Sigmoid colon (tissue), 4 donors: ENCODE measurements around the gene MKRN3.

Experiments
- POLR2AphosphoS5 ChIP-seq, 4 donors: sonication (generic); formaldehyde crosslinking; IDR thresholded peaks; one replicate each; pipeline ENCODE4 v1.6.1; 2017; ENCODE audit warnings: antibody characterized with exemption in 4 of 4
- TF ChIP-seq, protein P1 (sequence below), 4 experiments: fragments of 450-650 bp in 3 of 4; fragments of 200-600 bp in 1 of 4; IDR thresholded peaks; one replicate each; pipeline ENCODE4 v1.5.1; 2016 to 2019; ENCODE audit warnings: antibody characterized with exemption in 4 of 4, mild to moderate bottlenecking in 3 of 4, moderate library complexity in 2 of 4

DNA sequence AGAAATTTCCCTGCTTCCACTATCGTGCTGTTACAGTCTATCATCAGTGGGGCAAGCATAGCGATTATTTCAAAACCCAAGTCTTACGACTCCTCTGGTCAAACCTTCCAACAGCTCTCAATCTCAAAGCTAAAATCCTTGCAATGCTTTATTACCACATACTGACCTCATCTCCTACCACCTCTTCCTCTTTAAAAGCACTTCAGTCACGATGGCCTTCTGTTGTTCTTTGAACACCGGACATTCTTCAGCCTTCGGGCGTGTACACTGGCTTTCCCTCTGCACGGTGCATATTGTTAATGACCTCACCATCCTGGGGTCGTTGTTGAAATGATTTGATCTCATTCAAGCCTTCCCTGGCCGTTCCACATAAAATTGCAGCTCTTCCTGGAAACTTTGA, 51.1 kb downstream of the MKRN3 start:
- TF ChIP-seq POLR2AphosphoS5 (IDR thresholded peaks at IDR 0.05) = no peak
- TF ChIP-seq, protein P1, sequence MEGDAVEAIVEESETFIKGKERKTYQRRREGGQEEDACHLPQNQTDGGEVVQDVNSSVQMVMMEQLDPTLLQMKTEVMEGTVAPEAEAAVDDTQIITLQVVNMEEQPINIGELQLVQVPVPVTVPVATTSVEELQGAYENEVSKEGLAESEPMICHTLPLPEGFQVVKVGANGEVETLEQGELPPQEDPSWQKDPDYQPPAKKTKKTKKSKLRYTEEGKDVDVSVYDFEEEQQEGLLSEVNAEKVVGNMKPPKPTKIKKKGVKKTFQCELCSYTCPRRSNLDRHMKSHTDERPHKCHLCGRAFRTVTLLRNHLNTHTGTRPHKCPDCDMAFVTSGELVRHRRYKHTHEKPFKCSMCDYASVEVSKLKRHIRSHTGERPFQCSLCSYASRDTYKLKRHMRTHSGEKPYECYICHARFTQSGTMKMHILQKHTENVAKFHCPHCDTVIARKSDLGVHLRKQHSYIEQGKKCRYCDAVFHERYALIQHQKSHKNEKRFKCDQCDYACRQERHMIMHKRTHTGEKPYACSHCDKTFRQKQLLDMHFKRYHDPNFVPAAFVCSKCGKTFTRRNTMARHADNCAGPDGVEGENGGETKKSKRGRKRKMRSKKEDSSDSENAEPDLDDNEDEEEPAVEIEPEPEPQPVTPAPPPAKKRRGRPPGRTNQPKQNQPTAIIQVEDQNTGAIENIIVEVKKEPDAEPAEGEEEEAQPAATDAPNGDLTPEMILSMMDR (IDR thresholded peaks at IDR 0.05) = no peak
